ENCODE results near the gene CEP20.
"Not testable (repeated sequence)": the region's sequence is repeated elsewhere in the genome, so short reads cannot be mapped to it uniquely, and the experiment has no call there.

CEP20 gene

GRCh38 chr16:15857724-15858560 lies 30.5 kb downstream of the CEP20 start:
- DNase-seq (ENCODE audit: low read depth) = peak; percentile 36

- DNase-seq (ENCODE audit: low read depth) = no peak
These were observed 31.3 kb downstream of the CEP20 start, which contains the start of gene MYH11 for GRCh38 chr16:15856901-15857698. Gene MYH11 (minus strand): TSS chr16:15857028. CDS start chr16:15838252, 18,776 bp downstream.

- DNase-seq (ENCODE audit: low read depth) = no peak
These were observed 32.2 kb downstream of the CEP20 start for GRCh38 chr16:15856182-15856581.

GRCh38 chr16:15855704-15856003 lies 32.7 kb downstream of the CEP20 start:
- DNase-seq (ENCODE audit: low read depth) = no peak

- DNase-seq (ENCODE audit: low read depth) = no peak
These were observed 33.3 kb downstream of the CEP20 start for GRCh38 chr16:15854906-15855703.

GRCh38 chr16:15854061-15854460 lies 34.3 kb downstream of the CEP20 start:
- DNase-seq (ENCODE audit: low read depth) = no peak

GRCh38 chr16:15853021-15853420 lies 35.4 kb downstream of the CEP20 start:
- no peak for DNase-seq (ENCODE audit: low read depth)

- not testable (repeated sequence) for DNase-seq (ENCODE audit: low read depth)
These were observed 37.8 kb downstream of the CEP20 start for GRCh38 chr16:15850555-15850954.

GRCh38 chr16:15849209-15849981 lies 39.0 kb downstream of the CEP20 start:
- DNase-seq (ENCODE audit: low read depth) = no peak

GRCh38 chr16:15847611-15848175 lies 40.7 kb downstream of the CEP20 start:
- DNase-seq (ENCODE audit: low read depth) = no peak

- no peak for DNase-seq (ENCODE audit: low read depth)
These were observed 41.9 kb downstream of the CEP20 start for GRCh38 chr16:15846510-15846909.

GRCh38 chr16:15843635-15844279 lies 44.6 kb downstream of the CEP20 start:
- no peak for DNase-seq (ENCODE audit: low read depth)

GRCh38 chr16:15839204-15839603 lies 49.2 kb downstream of the CEP20 start:
- not testable (repeated sequence) for DNase-seq (ENCODE audit: low read depth)

- no peak for DNase-seq (ENCODE audit: low read depth)
These were observed 50.6 kb downstream of the CEP20 start for GRCh38 chr16:15837761-15838160.

GRCh38 chr16:15836965-15837611 lies 51.3 kb downstream of the CEP20 start:
- DNase-seq (ENCODE audit: low read depth) = no peak

- no peak for DNase-seq (ENCODE audit: low read depth)
These were observed 52.3 kb downstream of the CEP20 start for GRCh38 chr16:15836074-15836473.

GRCh38 chr16:15835136-15835878 lies 53.1 kb downstream of the CEP20 start:
- DNase-seq (ENCODE audit: low read depth) = no peak

GRCh38 chr16:15834502-15834901 lies 53.9 kb downstream of the CEP20 start:
- no peak for DNase-seq (ENCODE audit: low read depth)

GRCh38 chr16:15833541-15833940 lies 54.9 kb downstream of the CEP20 start:
- DNase-seq (ENCODE audit: low read depth) = no peak

GRCh38 chr16:15832241-15832640 lies 56.2 kb downstream of the CEP20 start:
- no peak for DNase-seq (ENCODE audit: low read depth)

All from iris pigment epithelial cell (primary cell).